T-helper 2 cell treated with Interferon-gamma antibody and Interleukin-4, amounts not matched to agents 5 μg/mL and 100 μg/mL, for 36 hours (primary cell): Measurements from ENCODE around the gene TEX54.
"Not testable (repeated sequence)": the region's sequence is repeated elsewhere in the genome, so short reads cannot be mapped to it uniquely, and the experiment has no call there.

Source experiments
- DNase-seq: peaks from one replicate; pipeline ENCODE4 v3.0.0; 2021; ENCODE audit warnings: low spot score
- H3K27ac Mint-ChIP-seq: one replicate; pipeline ENCODE4 v1.8.0; 2021; ENCODE audit warnings: mild to moderate bottlenecking, mixed read lengths
- H3K27me3 Mint-ChIP-seq: one replicate; pipeline ENCODE4 v1.8.0; 2021; ENCODE audit warnings: low read depth, mixed read lengths
- H3K36me3 Mint-ChIP-seq: one replicate; pipeline ENCODE4 v1.8.0; 2021; ENCODE audit warnings: low read depth, mixed read lengths
- H3K4me1 Mint-ChIP-seq: one replicate; pipeline ENCODE4 v1.8.0; 2021; ENCODE audit warnings: low read depth, mixed read lengths
- H3K4me3 Mint-ChIP-seq: one replicate; pipeline ENCODE4 v1.8.0; 2022; ENCODE audit warnings: mild to moderate bottlenecking, moderate library complexity, mixed read lengths
- H3K9me3 Mint-ChIP-seq: one replicate; pipeline ENCODE4 v1.8.0; 2021; ENCODE audit warnings: mixed read lengths

TEX54 gene

DNA sequence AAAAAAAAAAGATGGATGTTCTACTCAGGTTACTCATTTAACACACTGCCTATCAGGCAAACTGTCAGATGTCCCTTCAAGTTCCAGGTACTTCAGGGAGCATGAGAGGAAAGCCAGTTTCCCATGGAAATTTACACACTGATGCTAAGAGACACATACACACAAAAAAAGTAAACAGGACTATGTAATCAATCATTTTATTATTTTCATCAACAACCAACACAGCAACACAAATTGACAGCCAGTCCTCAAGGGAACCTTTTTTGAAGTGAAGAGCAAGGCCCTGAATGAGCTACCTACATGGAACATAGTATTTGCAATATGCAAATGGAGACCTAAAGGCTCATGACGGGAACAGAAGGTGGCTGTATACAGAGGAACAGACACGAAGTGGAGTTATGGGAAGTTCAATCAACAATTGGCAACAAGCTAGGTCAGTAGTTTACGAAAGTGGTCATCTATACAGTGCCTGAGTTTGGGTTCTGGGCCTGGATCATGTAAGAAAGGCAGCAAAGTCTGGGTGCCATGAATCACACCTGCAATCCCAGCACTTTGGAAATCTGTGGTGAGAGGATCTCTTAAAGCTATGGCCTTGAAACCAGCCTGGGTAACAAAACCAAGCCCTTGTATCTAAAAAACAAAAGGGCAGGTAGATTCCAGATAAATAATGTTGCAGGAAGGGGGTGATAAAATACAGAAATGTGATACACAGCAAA lies 19.3 kb upstream of the TEX54 start:
- H3K4me3 Mint-ChIP-seq = peak overlapping the region; percentile 33

DNA sequence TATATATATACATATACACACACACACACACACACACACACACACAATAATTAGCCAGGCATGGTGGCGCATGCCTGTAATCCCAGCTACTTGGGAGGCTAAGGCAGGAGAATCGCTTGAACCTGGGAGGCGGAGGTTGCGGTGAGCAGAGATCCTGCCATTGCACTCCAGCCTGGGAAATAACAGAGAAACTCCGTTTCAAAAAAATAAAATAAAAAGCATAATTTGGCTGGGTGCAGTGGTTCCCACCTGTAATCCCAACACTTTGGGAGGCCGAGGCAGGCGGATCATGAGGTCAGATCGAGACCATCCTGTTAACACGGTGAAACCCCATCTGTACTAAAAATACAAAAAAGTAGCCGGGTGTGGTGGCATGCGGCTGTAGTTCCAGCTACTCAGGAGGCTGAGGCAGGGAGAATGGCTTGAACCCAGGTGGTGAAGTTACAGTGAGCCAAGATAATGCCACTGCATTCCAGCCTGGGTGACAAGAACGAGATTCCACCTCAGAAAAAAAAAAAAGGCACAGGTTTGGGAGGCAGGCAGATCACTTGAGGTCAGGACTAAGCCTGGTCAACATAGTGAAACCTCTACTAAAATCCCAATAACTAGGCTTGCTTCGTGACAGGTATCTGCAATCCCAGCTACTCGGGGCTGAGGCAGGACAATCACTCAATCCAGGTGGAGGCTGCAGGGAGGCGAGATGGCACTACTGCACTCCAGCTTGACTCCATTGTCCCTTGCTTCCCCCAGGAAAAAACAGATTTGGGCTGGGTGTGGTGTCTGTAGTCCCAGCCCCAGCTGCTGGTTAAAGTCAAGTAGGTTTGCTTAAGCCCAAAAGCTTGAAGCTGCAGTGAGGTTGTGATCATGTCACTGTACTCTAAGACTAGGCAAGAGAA lies 18.5 kb upstream of the TEX54 start:
- no peak for DNase-seq
- H3K4me3 Mint-ChIP-seq = peak overlapping the region; percentile 33
- peaks cover 53% of the 10 kb centered on the region for H3K36me3 Mint-ChIP-seq
- H3K9me3 Mint-ChIP-seq = no peaks in the 10 kb centered on the region
- H3K4me1 Mint-ChIP-seq = peaks cover 35% of the 10 kb centered on the region
- no peak overlapping the region for H3K27ac Mint-ChIP-seq
- no peaks in the 10 kb centered on the region for H3K27me3 Mint-ChIP-seq

More for the DNA sequence above, 19.3 kb upstream of the TEX54 start:
- Mint-ChIP-seq H3K9me3 (no peaks in the 10 kb centered on the region), H3K4me1 (peaks cover 35% of the 10 kb centered on the region), H3K27me3 (no peaks in the 10 kb centered on the region), H3K27ac (peak overlapping the region; percentile 22), H3K36me3 (peaks cover 53% of the 10 kb centered on the region)
- DNase-seq = no peak

DNA sequence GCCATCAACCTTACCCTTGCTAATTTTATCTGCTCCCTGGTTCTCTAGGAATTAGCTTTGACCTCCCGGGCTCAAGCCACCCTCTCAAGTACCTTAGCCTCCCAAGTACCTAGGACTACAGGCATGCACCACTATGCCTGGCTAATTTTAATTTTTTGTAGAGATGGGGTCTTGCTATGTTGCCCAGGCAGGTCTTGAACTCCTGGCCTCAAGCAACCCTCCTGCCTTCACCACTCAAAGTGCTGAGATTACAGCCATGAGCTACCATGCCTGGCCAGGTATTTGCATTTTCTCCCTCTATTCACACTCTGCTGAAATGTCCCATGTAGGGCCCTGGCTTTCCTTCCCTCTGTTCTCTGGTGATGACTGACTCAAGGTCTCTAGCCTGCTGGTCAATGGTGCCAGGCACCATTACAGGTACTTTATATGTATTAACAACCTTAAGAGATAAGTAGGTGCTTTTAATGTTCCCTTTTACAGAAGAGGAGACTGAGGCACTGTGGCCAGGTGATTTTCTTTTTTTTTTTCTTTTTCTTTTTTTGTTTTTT lies 15.2 kb upstream of the TEX54 start:
- Mint-ChIP-seq H3K4me3 (no peak overlapping the region), H3K27me3 (no peaks in the 10 kb centered on the region), H3K9me3 (no peaks in the 10 kb centered on the region), H3K36me3 (peaks cover 21% of the 10 kb centered on the region), H3K27ac (no peak overlapping the region), H3K4me1 (peaks cover 14% of the 10 kb centered on the region)
- no peak for DNase-seq

- H3K9me3 Mint-ChIP-seq = no peaks in the 10 kb centered on the region
- H3K27ac Mint-ChIP-seq = no peak overlapping the region
- DNase-seq = no peak
- H3K27me3 Mint-ChIP-seq = no peaks in the 10 kb centered on the region
- H3K4me1 Mint-ChIP-seq = peaks cover 5% of the 10 kb centered on the region
- peaks cover 4% of the 10 kb centered on the region for H3K36me3 Mint-ChIP-seq
- no peak overlapping the region for H3K4me3 Mint-ChIP-seq
These were observed 13.5 kb upstream of the TEX54 start for GRCh38 chr11:62846177-62846576.

DNA sequence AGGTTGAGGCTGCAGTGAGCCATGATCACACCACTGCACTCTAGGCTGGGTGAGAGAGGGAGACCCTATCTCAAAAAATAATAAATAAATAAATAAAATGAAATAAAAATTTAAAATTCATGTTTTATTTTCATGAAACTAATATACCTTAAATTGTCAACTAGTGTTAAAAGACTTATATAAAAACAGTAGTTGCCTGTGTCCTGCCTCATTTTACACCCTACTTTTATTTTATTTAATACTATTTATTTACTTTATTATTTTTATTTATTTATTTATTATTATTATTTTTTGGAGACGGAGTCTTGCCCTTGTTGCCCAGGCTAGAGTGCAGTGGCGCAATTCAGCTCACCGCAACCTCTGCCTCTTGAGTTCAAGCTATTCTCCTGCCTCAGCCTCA lies 11.5 kb upstream of the TEX54 start:
- H3K27me3 Mint-ChIP-seq = no peaks in the 10 kb centered on the region
- peaks cover 5% of the 10 kb centered on the region for H3K36me3 Mint-ChIP-seq
- H3K4me3 Mint-ChIP-seq = no peak overlapping the region
- no peaks in the 10 kb centered on the region for H3K9me3 Mint-ChIP-seq
- no peak overlapping the region for H3K27ac Mint-ChIP-seq
- no peak for DNase-seq
- H3K4me1 Mint-ChIP-seq = peaks cover 16% of the 10 kb centered on the region

GRCh38 chr11:62843466-62843865 lies 10.8 kb upstream of the TEX54 start:
- Mint-ChIP-seq H3K9me3 (no peaks in the 10 kb centered on the region), H3K4me1 (peaks cover 17% of the 10 kb centered on the region), H3K27ac (peak overlapping the region; percentile 44), H3K4me3 (no peak overlapping the region), H3K36me3 (peaks cover 7% of the 10 kb centered on the region), H3K27me3 (no peaks in the 10 kb centered on the region)
- DNase-seq = no peak

GRCh38 chr11:62842891-62843290 lies 10.2 kb upstream of the TEX54 start:
- H3K27ac Mint-ChIP-seq = not testable (repeated sequence)

GRCh38 chr11:62842171-62842741 lies 9.6 kb upstream of the TEX54 start:
- DNase-seq = peak; percentile 60
- Mint-ChIP-seq H3K4me1 (peaks cover 21% of the 10 kb centered on the region), H3K27ac (no peak overlapping the region), H3K9me3 (no peaks in the 10 kb centered on the region), H3K36me3 (peaks cover 12% of the 10 kb centered on the region), H3K27me3 (no peaks in the 10 kb centered on the region), H3K4me3 (no peak overlapping the region)

More at GRCh38 chr11:62842891-62843290, 10.2 kb upstream of the TEX54 start:
- peaks cover 16% of the 10 kb centered on the region for H3K4me1 Mint-ChIP-seq
- not testable (repeated sequence) for H3K4me3 Mint-ChIP-seq, DNase-seq, H3K9me3 Mint-ChIP-seq, H3K27me3 Mint-ChIP-seq, H3K36me3 Mint-ChIP-seq

- no peaks in the 10 kb centered on the region for H3K9me3 Mint-ChIP-seq
- H3K27me3 Mint-ChIP-seq = no peaks in the 10 kb centered on the region
- H3K4me3 Mint-ChIP-seq = no peak overlapping the region
- DNase-seq = peak; percentile 82
- H3K4me1 Mint-ChIP-seq = peaks cover 21% of the 10 kb centered on the region
- H3K36me3 Mint-ChIP-seq = peaks cover 13% of the 10 kb centered on the region
- H3K27ac Mint-ChIP-seq = no peak overlapping the region
These were observed 8.9 kb upstream of the TEX54 start for GRCh38 chr11:62841361-62842170.

DNA sequence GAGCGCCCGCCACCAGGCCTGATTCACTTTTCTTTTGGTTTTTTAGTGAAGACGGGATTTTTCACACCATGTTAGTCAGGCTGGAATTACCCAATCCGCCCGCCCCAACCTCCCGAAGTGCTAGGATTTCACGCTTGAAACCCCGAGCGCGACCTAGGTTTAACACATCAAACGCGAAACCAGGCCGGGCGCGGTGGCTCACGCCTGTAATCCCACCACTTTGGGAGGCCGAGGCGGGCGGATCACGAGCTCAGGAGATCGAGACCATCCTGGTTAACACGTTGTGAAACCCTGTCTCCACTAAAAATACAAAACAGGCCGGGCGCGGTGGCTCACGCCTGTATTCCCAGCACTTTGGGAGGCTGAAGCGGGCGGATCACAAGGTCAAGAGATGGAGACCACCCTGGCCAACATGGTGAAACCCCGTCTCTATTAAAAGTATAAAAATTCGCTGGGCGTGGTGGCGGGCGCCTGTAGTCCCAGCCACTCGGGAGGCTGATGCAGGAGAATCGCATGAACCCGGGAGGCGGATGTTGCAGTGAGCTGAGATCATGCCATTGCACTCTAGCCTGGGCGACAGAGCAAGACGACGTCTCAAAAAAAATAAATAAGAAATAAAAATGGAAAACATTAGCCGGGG lies 8.2 kb upstream of the TEX54 start:
- not testable (repeated sequence) for H3K27ac Mint-ChIP-seq, H3K9me3 Mint-ChIP-seq, H3K4me3 Mint-ChIP-seq, H3K27me3 Mint-ChIP-seq
- H3K36me3 Mint-ChIP-seq = peaks cover 15% of the 10 kb centered on the region
- H3K4me1 Mint-ChIP-seq = peaks cover 21% of the 10 kb centered on the region
- peak; percentile 83 for DNase-seq

GRCh38 chr11:62839050-62839945 lies 6.7 kb upstream of the TEX54 start, which contains the start of gene WDR74:
Gene WDR74 (minus strand): TSS chr11:62839590. CDS start chr11:62839570, 20 bp downstream.
- peaks cover 24% of the 10 kb centered on the region for H3K4me1 Mint-ChIP-seq
- no peak within 1 kb of the TSS for H3K4me3 Mint-ChIP-seq
- no peaks in the 10 kb centered on the region for H3K27me3 Mint-ChIP-seq
- H3K9me3 Mint-ChIP-seq = no peaks in the 10 kb centered on the region
- no peak within 1 kb of the TSS for H3K27ac Mint-ChIP-seq
- peaks cover 29% of the 10 kb centered on the region for H3K36me3 Mint-ChIP-seq
- peak; percentile 93 for DNase-seq

GRCh38 chr11:62835336-62835735 lies 2.7 kb upstream of the TEX54 start:
- peaks cover 42% of the 10 kb centered on the region for H3K36me3 Mint-ChIP-seq
- no peaks in the 10 kb centered on the region for H3K27me3 Mint-ChIP-seq
- DNase-seq = no peak
- H3K27ac Mint-ChIP-seq = no peak overlapping the region
- H3K9me3 Mint-ChIP-seq = no peaks in the 10 kb centered on the region
- H3K4me1 Mint-ChIP-seq = peaks cover 29% of the 10 kb centered on the region
- no peak overlapping the region for H3K4me3 Mint-ChIP-seq
